ENCODE data around the gene SH3RF3. TPM values are rescaled to one million over a fixed set of nuclear protein-coding genes. Genes with fewer than 3 reads are reported as not detected.

SH3RF3 gene
- total and polyA plus RNA-seq, 4 experiments from 2014 or later = 0.26 to 2.2 (median 2.1) TPM; not detected in 1

DNA sequence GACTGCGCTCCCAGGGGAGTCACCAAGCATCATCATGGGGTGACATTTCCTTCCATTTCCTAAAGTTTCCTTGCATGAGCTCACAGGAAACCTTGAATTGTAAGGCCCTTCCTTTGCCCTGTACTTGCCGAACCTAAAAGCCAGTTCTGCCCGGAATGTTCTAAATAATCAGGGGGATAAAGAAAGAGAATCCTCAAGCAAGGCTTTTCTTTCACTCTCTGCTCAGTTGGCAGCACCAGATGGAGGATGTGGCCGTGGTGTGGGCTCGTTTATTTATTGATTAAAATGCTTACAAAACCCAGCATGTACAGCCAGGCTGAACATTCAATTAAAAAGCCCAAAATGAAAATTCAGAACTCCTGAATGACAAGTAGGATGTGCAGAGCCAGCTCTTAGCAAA lies 170.5 kb downstream of the SH3RF3 start:
- Histone ChIP-seq H3K36me3 (ENCODE audit: insufficient read depth, low read length) (no peaks in the 10 kb centered on the region), H3K9me3 (ENCODE audit: control insufficient read depth in 1 of 2, low read length in 2 of 2) (no peaks in the 10 kb centered on the region), H3K27ac (ENCODE audit: low read depth, low read length) (no peak overlapping the region), H3K4me1 (ENCODE audit: insufficient read depth, low read length) (no peaks in the 10 kb centered on the region), H3K27me3 (ENCODE audit: insufficient read depth, low read length) (no peaks in the 10 kb centered on the region), H3K4me3 (ENCODE audit: low read length in 2 of 2) (no peak overlapping the region)
- DNase-seq = no peak
- no peaks in the 10 kb centered on the region for H3K9me3 Mint-ChIP-seq
- ChIA-PET POLR2A (ENCODE audit: partially characterized antibody) (interaction anchor here (0.6 kb wide), 1 partner anchor 166 kb away, joined by 4 read pairs; no protein-coding TSS in a partner anchor), CTCF (ENCODE audit: partially characterized antibody) (interaction anchor here (1.7 kb wide), 1 partner anchor 11 kb away, joined by 6 read pairs; no protein-coding TSS in a partner anchor)
- peaks cover 0 to 2% of the 10 kb centered on the region in 2 donors for H3K27me3 Mint-ChIP-seq
- H3K4me3 Mint-ChIP-seq = no peak overlapping the region
- no peak overlapping the region for H3K27ac Mint-ChIP-seq
- H3K36me3 Mint-ChIP-seq = no peaks in the 10 kb centered on the region
- H3K4me1 Mint-ChIP-seq = no peaks in the 10 kb centered on the region
- intact Hi-C loops (cut with micrococcal nuclease) = loop anchor here (5.0 kb wide), 1 partner anchor 48 kb away; no protein-coding TSS in a partner anchor

DNA sequence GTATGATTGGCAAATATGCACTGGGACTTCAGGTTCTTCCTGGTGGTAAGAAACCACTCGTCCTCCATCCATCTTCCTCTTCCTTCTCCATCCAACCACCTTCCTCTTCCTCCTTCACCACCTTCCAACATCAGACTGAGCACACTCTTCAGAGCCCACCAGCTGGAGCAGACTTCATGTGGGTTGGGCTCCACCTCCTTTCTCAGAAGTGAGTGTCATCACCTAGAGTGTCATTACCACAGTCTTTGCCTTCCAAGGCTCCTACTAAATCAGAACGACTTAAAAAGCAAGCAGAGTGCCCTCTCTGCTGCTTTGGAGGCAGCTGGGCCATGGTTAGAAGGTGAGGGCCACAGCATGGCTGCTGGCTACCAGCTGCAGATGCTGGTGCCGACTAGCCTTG lies 171.6 kb downstream of the SH3RF3 start:
- no peaks in the 10 kb centered on the region for H3K36me3 Mint-ChIP-seq
- H3K36me3 ChIP-seq (ENCODE audit: insufficient read depth, low read length) = no peaks in the 10 kb centered on the region
- no peaks in the 10 kb centered on the region for H3K9me3 Mint-ChIP-seq
- no peaks in the 10 kb centered on the region for H3K9me3 ChIP-seq (ENCODE audit: control insufficient read depth in 1 of 2, low read length in 2 of 2)
- no peak overlapping the region for H3K4me3 Mint-ChIP-seq
- H3K4me1 Mint-ChIP-seq = no peaks in the 10 kb centered on the region
- intact Hi-C loops (cut with micrococcal nuclease) = no loop called here
- ChIA-PET CTCF (ENCODE audit: partially characterized antibody) (no interaction called here), POLR2A (ENCODE audit: partially characterized antibody) (no interaction called here)
- no peaks in the 10 kb centered on the region for H3K4me1 ChIP-seq (ENCODE audit: insufficient read depth, low read length)
- no peaks in the 10 kb centered on the region for H3K27me3 ChIP-seq (ENCODE audit: insufficient read depth, low read length)
- no peak for DNase-seq
- no peak overlapping the region for H3K4me3 ChIP-seq (ENCODE audit: low read length in 2 of 2)
- H3K27me3 Mint-ChIP-seq = no peaks in the 10 kb centered on the region
- no peak overlapping the region for H3K27ac ChIP-seq (ENCODE audit: low read depth, low read length)
- no peak overlapping the region for H3K27ac Mint-ChIP-seq

DNA sequence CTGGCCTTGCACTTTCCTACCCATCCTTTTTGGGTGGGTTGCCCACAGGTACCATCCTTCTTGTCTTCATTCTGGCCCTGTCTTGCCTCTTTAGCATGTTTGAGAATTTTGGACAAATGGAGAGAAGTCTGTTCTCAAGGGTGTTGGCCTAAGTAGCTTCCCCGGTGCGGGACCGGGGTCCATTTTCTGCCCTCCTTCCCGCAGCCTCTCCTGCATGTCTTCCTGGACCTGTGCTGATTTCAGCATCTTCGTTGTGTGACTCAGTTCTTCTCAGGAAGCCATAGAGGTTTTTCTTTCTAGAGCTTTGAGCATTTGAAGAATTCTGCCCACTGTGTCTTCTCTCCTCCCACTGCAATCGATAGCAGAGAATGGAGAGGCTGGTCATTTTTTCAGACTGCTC lies 172.7 kb downstream of the SH3RF3 start:
- H3K4me1 ChIP-seq (ENCODE audit: insufficient read depth, low read length) = no peaks in the 10 kb centered on the region
- H3K4me1 Mint-ChIP-seq = no peaks in the 10 kb centered on the region
- CTCF ChIA-PET (ENCODE audit: partially characterized antibody) = no interaction called here

GRCh38 chr2:109302319-109302718 lies 173.3 kb downstream of the SH3RF3 start:
- no peak for DNase-seq
- Mint-ChIP-seq H3K9me3 (no peaks in the 10 kb centered on the region), H3K27ac (no peak overlapping the region), H3K27me3 (peaks cover 0 to 4% of the 10 kb centered on the region in 2 donors), H3K4me1 (no peaks in the 10 kb centered on the region), H3K4me3 (no peak overlapping the region), H3K36me3 (no peaks in the 10 kb centered on the region)
- no peaks in the 10 kb centered on the region for H3K4me1 ChIP-seq (ENCODE audit: insufficient read depth, low read length)
- no peaks in the 10 kb centered on the region for H3K27me3 ChIP-seq (ENCODE audit: insufficient read depth, low read length)
- H3K4me3 ChIP-seq (ENCODE audit: low read length in 2 of 2) = no peak overlapping the region
- no peaks in the 10 kb centered on the region for H3K9me3 ChIP-seq (ENCODE audit: control insufficient read depth in 1 of 2, low read length in 2 of 2)
- intact Hi-C loops (cut with micrococcal nuclease) = no loop called here
- H3K36me3 ChIP-seq (ENCODE audit: insufficient read depth, low read length) = no peaks in the 10 kb centered on the region
- H3K27ac ChIP-seq (ENCODE audit: low read depth, low read length) = no peak overlapping the region
- ChIA-PET CTCF (ENCODE audit: partially characterized antibody) (no interaction called here), POLR2A (ENCODE audit: partially characterized antibody) (no interaction called here)

More for the DNA sequence above, 172.7 kb downstream of the SH3RF3 start:
- Histone ChIP-seq H3K27me3 (ENCODE audit: insufficient read depth, low read length) (no peaks in the 10 kb centered on the region), H3K9me3 (ENCODE audit: control insufficient read depth in 1 of 2, low read length in 2 of 2) (no peaks in the 10 kb centered on the region), H3K36me3 (ENCODE audit: insufficient read depth, low read length) (no peaks in the 10 kb centered on the region), H3K4me3 (ENCODE audit: low read length in 2 of 2) (no peak overlapping the region), H3K27ac (ENCODE audit: low read depth, low read length) (no peak overlapping the region)
- H3K9me3 Mint-ChIP-seq = no peaks in the 10 kb centered on the region
- intact Hi-C loops (cut with micrococcal nuclease) = no loop called here
- POLR2A ChIA-PET (ENCODE audit: partially characterized antibody) = no interaction called here
- no peaks in the 10 kb centered on the region for H3K36me3 Mint-ChIP-seq
- no peak overlapping the region for H3K4me3 Mint-ChIP-seq
- DNase-seq = no peak
- no peak overlapping the region for H3K27ac Mint-ChIP-seq
- peaks cover 0 to 3% of the 10 kb centered on the region in 2 donors for H3K27me3 Mint-ChIP-seq

DNA sequence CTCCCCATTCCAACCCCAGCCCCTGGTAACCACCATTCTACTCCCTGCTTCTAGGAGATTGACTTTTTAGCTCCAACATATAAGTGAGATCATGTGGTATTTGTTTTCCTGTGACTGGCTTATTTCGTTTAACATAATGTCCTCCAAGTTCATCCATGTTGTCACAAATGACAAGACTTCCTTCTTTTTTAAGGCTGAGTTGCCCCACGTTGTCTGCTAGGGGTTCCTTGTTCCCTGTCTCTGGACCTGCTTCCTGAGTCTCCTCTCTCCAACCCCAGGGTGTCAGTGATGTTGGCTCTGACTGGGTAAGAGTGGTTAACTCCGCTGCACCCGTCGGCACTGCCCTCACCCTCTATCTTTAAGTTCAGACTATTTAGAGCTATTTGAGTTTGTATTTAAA lies 175.2 kb downstream of the SH3RF3 start:
- Histone ChIP-seq H3K27ac (ENCODE audit: low read depth, low read length) (no peak overlapping the region), H3K4me3 (ENCODE audit: low read length in 2 of 2) (no peak overlapping the region), H3K4me1 (ENCODE audit: insufficient read depth, low read length) (no peaks in the 10 kb centered on the region), H3K27me3 (ENCODE audit: insufficient read depth, low read length) (no peaks in the 10 kb centered on the region), H3K36me3 (ENCODE audit: insufficient read depth, low read length) (no peaks in the 10 kb centered on the region), H3K9me3 (ENCODE audit: control insufficient read depth in 1 of 2, low read length in 2 of 2) (no peaks in the 10 kb centered on the region)
- ChIA-PET POLR2A (ENCODE audit: partially characterized antibody) (no interaction called here), CTCF (ENCODE audit: partially characterized antibody) (no interaction called here)
- no peak overlapping the region for H3K27ac Mint-ChIP-seq
- no peaks in the 10 kb centered on the region for H3K36me3 Mint-ChIP-seq
- H3K9me3 Mint-ChIP-seq = no peaks in the 10 kb centered on the region
- H3K4me1 Mint-ChIP-seq = no peaks in the 10 kb centered on the region
- intact Hi-C loops (cut with micrococcal nuclease) = no loop called here
- peaks cover 0 to 4% of the 10 kb centered on the region in 2 donors for H3K27me3 Mint-ChIP-seq
- H3K4me3 Mint-ChIP-seq = no peak overlapping the region
- DNase-seq = no peak

- no peak overlapping the region for H3K27ac Mint-ChIP-seq
Observed at GRCh38 chr2:109304731-109305470, 175.9 kb downstream of the SH3RF3 start.

DNA sequence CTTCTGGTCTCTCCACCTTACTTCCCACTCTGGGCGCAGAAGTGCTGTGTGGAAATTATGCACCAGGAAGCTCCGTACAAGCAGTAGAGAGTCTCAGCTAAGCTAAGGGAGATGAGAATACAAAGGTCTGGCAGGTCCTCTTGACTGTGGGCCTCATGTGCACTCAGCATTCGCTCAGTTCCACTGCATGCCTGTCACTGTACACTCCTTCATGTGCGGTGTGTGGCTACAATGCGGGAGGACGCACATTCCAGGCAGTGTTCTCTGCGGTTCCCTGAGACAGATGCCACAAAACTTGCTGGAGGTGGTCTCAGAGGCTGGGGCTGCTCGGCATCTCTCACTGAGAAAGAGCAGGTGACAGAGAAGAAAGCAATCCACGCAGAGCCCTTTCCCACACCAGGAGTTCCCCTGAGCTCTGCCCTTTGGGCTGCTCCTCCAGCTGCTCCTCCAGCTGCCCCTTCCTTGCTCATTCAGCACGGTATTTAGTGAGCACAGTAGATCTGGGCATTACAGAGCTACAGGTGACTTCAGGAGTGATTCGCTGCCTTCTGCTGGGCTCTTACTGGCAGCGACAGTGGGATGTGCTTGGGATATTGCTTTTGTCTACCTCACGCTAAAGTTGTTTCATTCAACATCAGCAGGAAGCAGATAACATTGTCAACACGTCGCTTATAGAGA lies 176.6 kb downstream of the SH3RF3 start:
- Histone ChIP-seq H3K36me3 (ENCODE audit: insufficient read depth, low read length) (no peaks in the 10 kb centered on the region), H3K27me3 (ENCODE audit: insufficient read depth, low read length) (no peaks in the 10 kb centered on the region), H3K27ac (ENCODE audit: low read depth, low read length) (no peak overlapping the region), H3K9me3 (ENCODE audit: control insufficient read depth in 1 of 2, low read length in 2 of 2) (no peaks in the 10 kb centered on the region), H3K4me1 (ENCODE audit: insufficient read depth, low read length) (no peaks in the 10 kb centered on the region), H3K4me3 (ENCODE audit: low read length in 2 of 2) (no peak overlapping the region)
- H3K4me1 Mint-ChIP-seq = no peaks in the 10 kb centered on the region
- H3K4me3 Mint-ChIP-seq = no peak overlapping the region
- no peaks in the 10 kb centered on the region for H3K36me3 Mint-ChIP-seq
- intact Hi-C loops (cut with micrococcal nuclease) = no loop called here
- no peak overlapping the region for H3K27ac Mint-ChIP-seq
- POLR2A ChIA-PET (ENCODE audit: partially characterized antibody) = no interaction called here
- CTCF ChIA-PET (ENCODE audit: partially characterized antibody) = no interaction called here
- H3K27me3 Mint-ChIP-seq = peaks cover 0 to 4% of the 10 kb centered on the region in 2 donors
- no peak for DNase-seq
- H3K9me3 Mint-ChIP-seq = no peaks in the 10 kb centered on the region

More at GRCh38 chr2:109304731-109305470, 175.9 kb downstream of the SH3RF3 start:
- no peak overlapping the region for H3K4me3 Mint-ChIP-seq
- Histone ChIP-seq H3K36me3 (ENCODE audit: insufficient read depth, low read length) (no peaks in the 10 kb centered on the region), H3K9me3 (ENCODE audit: control insufficient read depth in 1 of 2, low read length in 2 of 2) (no peaks in the 10 kb centered on the region), H3K27ac (ENCODE audit: low read depth, low read length) (no peak overlapping the region), H3K27me3 (ENCODE audit: insufficient read depth, low read length) (no peaks in the 10 kb centered on the region), H3K4me1 (ENCODE audit: insufficient read depth, low read length) (no peaks in the 10 kb centered on the region), H3K4me3 (ENCODE audit: low read length in 2 of 2) (no peak overlapping the region)
- H3K27me3 Mint-ChIP-seq = peaks cover 0 to 4% of the 10 kb centered on the region in 2 donors
- no peak for DNase-seq
- intact Hi-C loops (cut with micrococcal nuclease) = no loop called here
- H3K9me3 Mint-ChIP-seq = no peaks in the 10 kb centered on the region
- ChIA-PET POLR2A (ENCODE audit: partially characterized antibody) (no interaction called here), CTCF (ENCODE audit: partially characterized antibody) (no interaction called here)
- H3K4me1 Mint-ChIP-seq = no peaks in the 10 kb centered on the region
- H3K36me3 Mint-ChIP-seq = no peaks in the 10 kb centered on the region
